Mucosa of rectum (tissue), 2 donors: ENCODE data around the gene PACSIN1.

Experiments
- H3K27ac ChIP-seq, 2 donors: one replicate each; pipeline ENCODE4 v1.7.0; 2013; ENCODE audit warnings: inconsistent platforms in 2 of 2, low read depth in 2 of 2, low read length in 2 of 2
- H3K27me3 ChIP-seq, 2 donors: one replicate each; pipeline ENCODE4 v1.7.0; 2013; ENCODE audit warnings: low read length in 2 of 2; ENCODE audit not compliant: control insufficient read depth in 2 of 2, insufficient read depth in 2 of 2
- H3K36me3 ChIP-seq, 2 donors: one replicate each; pipeline ENCODE4 v1.7.0; 2013; ENCODE audit warnings: low read length in 2 of 2; ENCODE audit not compliant: control insufficient read depth in 2 of 2, insufficient read depth in 2 of 2
- H3K4me1 ChIP-seq, 2 donors: one replicate each; pipeline ENCODE4 v1.7.0; 2013; ENCODE audit warnings: low read length in 2 of 2, mild to moderate bottlenecking in 1 of 2; ENCODE audit not compliant: control insufficient read depth in 2 of 2, insufficient read depth in 2 of 2
- H3K4me3 ChIP-seq, 2 donors: one replicate each; pipeline ENCODE4 v1.7.0; 2013; ENCODE audit warnings: low read length in 2 of 2
- H3K9ac ChIP-seq, 2 donors: one replicate each; pipeline ENCODE4 v1.7.0; 2013; ENCODE audit warnings: low read length in 2 of 2, low read depth in 1 of 2, mild to moderate bottlenecking in 1 of 2
- H3K9me3 ChIP-seq, 2 donors: one replicate each; pipeline ENCODE4 v1.7.0; 2013; ENCODE audit warnings: low read length in 2 of 2; ENCODE audit not compliant: control insufficient read depth in 2 of 2
- donor health status: healthy.
- donor health status: Normal muscosa, but diverticular disease.

The PACSIN1 gene

GRCh38 chr6:34569361-34569973 lies 103.6 kb downstream of the PACSIN1 start:
- H3K4me1 ChIP-seq = peaks cover 3 to 8% of the 10 kb centered on the region in 2 donors
- H3K9me3 ChIP-seq = no peaks in the 10 kb centered on the region
- no peak overlapping the region for H3K27ac ChIP-seq
- no peak overlapping the region for H3K4me3 ChIP-seq
- no peak overlapping the region for H3K9ac ChIP-seq
- no peaks in the 10 kb centered on the region for H3K36me3 ChIP-seq
- H3K27me3 ChIP-seq = peaks cover 2 to 6% of the 10 kb centered on the region in 2 donors

GRCh38 chr6:34570066-34570833 lies 104.4 kb downstream of the PACSIN1 start:
- no peak overlapping the region for H3K9ac ChIP-seq
- H3K27me3 ChIP-seq = peaks cover 2 to 6% of the 10 kb centered on the region in 2 donors
- H3K27ac ChIP-seq = no peak overlapping the region
- H3K4me1 ChIP-seq = peaks cover 3 to 8% of the 10 kb centered on the region in 2 donors
- H3K4me3 ChIP-seq = no peak overlapping the region
- no peaks in the 10 kb centered on the region for H3K9me3 ChIP-seq
- no peaks in the 10 kb centered on the region for H3K36me3 ChIP-seq

- Histone ChIP-seq H3K4me3 (no peak overlapping the region), H3K9me3 (no peaks in the 10 kb centered on the region), H3K4me1 (peaks cover 3 to 8% of the 10 kb centered on the region in 2 donors), H3K9ac (no peak overlapping the region), H3K27ac (no peak overlapping the region), H3K36me3 (no peaks in the 10 kb centered on the region), H3K27me3 (peaks cover 2 to 6% of the 10 kb centered on the region in 2 donors)
Measured at GRCh38 chr6:34571388-34571787, 105.5 kb downstream of the PACSIN1 start.

GRCh38 chr6:34572021-34572420 lies 106.1 kb downstream of the PACSIN1 start:
- Histone ChIP-seq H3K4me3 (no peak overlapping the region), H3K36me3 (no peaks in the 10 kb centered on the region), H3K9ac (no peak overlapping the region), H3K9me3 (no peaks in the 10 kb centered on the region), H3K27me3 (peaks cover 2 to 6% of the 10 kb centered on the region in 2 donors), H3K27ac (no peak overlapping the region), H3K4me1 (peaks cover 3 to 8% of the 10 kb centered on the region in 2 donors)

GRCh38 chr6:34572585-34572984 lies 106.7 kb downstream of the PACSIN1 start:
- H3K27me3 ChIP-seq = peaks cover 2 to 6% of the 10 kb centered on the region in 2 donors
- no peak overlapping the region for H3K4me3 ChIP-seq
- no peak overlapping the region for H3K9ac ChIP-seq
- no peaks in the 10 kb centered on the region for H3K36me3 ChIP-seq
- H3K4me1 ChIP-seq = peaks cover 3 to 8% of the 10 kb centered on the region in 2 donors
- no peaks in the 10 kb centered on the region for H3K9me3 ChIP-seq
- no peak overlapping the region for H3K27ac ChIP-seq

GRCh38 chr6:34573567-34574183 lies 107.8 kb downstream of the PACSIN1 start:
- Histone ChIP-seq H3K9me3 (no peaks in the 10 kb centered on the region), H3K4me1 (peaks cover 3 to 8% of the 10 kb centered on the region in 2 donors), H3K9ac (no peak overlapping the region), H3K27me3 (peaks cover 2 to 6% of the 10 kb centered on the region in 2 donors), H3K36me3 (no peaks in the 10 kb centered on the region), H3K4me3 (no peak overlapping the region), H3K27ac (no peak overlapping the region)

- no peaks in the 10 kb centered on the region for H3K36me3 ChIP-seq
- no peak overlapping the region for H3K4me3 ChIP-seq
- no peak overlapping the region for H3K9ac ChIP-seq
- H3K9me3 ChIP-seq = no peaks in the 10 kb centered on the region
- H3K4me1 ChIP-seq = peaks cover 3 to 8% of the 10 kb centered on the region in 2 donors
- H3K27me3 ChIP-seq = peaks cover 0 to 2% of the 10 kb centered on the region in 2 donors
- H3K27ac ChIP-seq = no peak overlapping the region
Measured at GRCh38 chr6:34574647-34575293, 108.9 kb downstream of the PACSIN1 start.

GRCh38 chr6:34575326-34575725 lies 109.5 kb downstream of the PACSIN1 start:
- Histone ChIP-seq H3K27me3 (peaks cover 0 to 2% of the 10 kb centered on the region in 2 donors), H3K36me3 (no peaks in the 10 kb centered on the region), H3K27ac (no peak overlapping the region), H3K9me3 (no peaks in the 10 kb centered on the region), H3K9ac (no peak overlapping the region), H3K4me1 (peaks cover 0 to 5% of the 10 kb centered on the region in 2 donors), H3K4me3 (no peak overlapping the region)

- Histone ChIP-seq H3K9me3 (no peaks in the 10 kb centered on the region), H3K27ac (no peak overlapping the region), H3K36me3 (no peaks in the 10 kb centered on the region), H3K9ac (no peak overlapping the region), H3K4me3 (no peak overlapping the region), H3K27me3 (peaks cover 0 to 2% of the 10 kb centered on the region in 2 donors), H3K4me1 (peaks cover 0 to 3% of the 10 kb centered on the region in 2 donors)
Measured at GRCh38 chr6:34576286-34576955, 110.5 kb downstream of the PACSIN1 start.
